ENCODE results near the gene TRAPPC11.

The TRAPPC11 gene

GRCh38 chr4:183638436-183638835 is 20.7 kb upstream of the TRAPPC11 start:
- no peak for DNase-seq

- no peak for DNase-seq
These were observed 19.8 kb upstream of the TRAPPC11 start for GRCh38 chr4:183639291-183639690.

- no peak for DNase-seq
These were observed 13.8 kb upstream of the TRAPPC11 start for GRCh38 chr4:183645326-183645725.

GRCh38 chr4:183657564-183657963 is 1.5 kb upstream of the TRAPPC11 start:
- no peak for DNase-seq

- DNase-seq = peak; percentile 10
These were observed 598 bp upstream of the TRAPPC11 start for GRCh38 chr4:183658362-183659028.

- DNase-seq = no peak
These were observed 764 bp downstream of the TRAPPC11 start for GRCh38 chr4:183659872-183660242.

GRCh38 chr4:183666088-183666487 is 7.0 kb downstream of the TRAPPC11 start:
- DNase-seq = no peak

GRCh38 chr4:183670251-183670650 is 11.2 kb downstream of the TRAPPC11 start:
- DNase-seq = no peak

GRCh38 chr4:183670960-183671555 is 12.0 kb downstream of the TRAPPC11 start:
- DNase-seq = no peak

- DNase-seq = no peak
These were observed 15.1 kb downstream of the TRAPPC11 start for GRCh38 chr4:183674153-183674552.

GRCh38 chr4:183675625-183676024 is 16.5 kb downstream of the TRAPPC11 start:
- no peak for DNase-seq

- no peak for DNase-seq
These were observed 22.0 kb downstream of the TRAPPC11 start for GRCh38 chr4:183681119-183681518.

GRCh38 chr4:183686461-183686860 is 27.4 kb downstream of the TRAPPC11 start:
- no peak for DNase-seq

GRCh38 chr4:183688216-183688615 is 29.1 kb downstream of the TRAPPC11 start:
- no peak for DNase-seq

- DNase-seq = no peak
These were observed 31.9 kb downstream of the TRAPPC11 start for GRCh38 chr4:183691006-183691405.

- no peak for DNase-seq
These were observed 32.8 kb downstream of the TRAPPC11 start for GRCh38 chr4:183691897-183692296.

- DNase-seq = no peak
These were observed 39.8 kb downstream of the TRAPPC11 start for GRCh38 chr4:183698909-183699308.

GRCh38 chr4:183700407-183700806 is 41.3 kb downstream of the TRAPPC11 start:
- DNase-seq = no peak

- DNase-seq = no peak
These were observed 43.4 kb downstream of the TRAPPC11 start for GRCh38 chr4:183702492-183702891.

GRCh38 chr4:183714626-183715025 is 55.5 kb downstream of the TRAPPC11 start:
- DNase-seq = no peak

- no peak for DNase-seq
These were observed 57.2 kb downstream of the TRAPPC11 start for GRCh38 chr4:183716302-183716701.

GRCh38 chr4:183718876-183719275 is 59.8 kb downstream of the TRAPPC11 start:
- no peak for DNase-seq

GRCh38 chr4:183721207-183722081 is 62.4 kb downstream of the TRAPPC11 start:
- no peak for DNase-seq

Data from effector CD4-positive, alpha-beta T cell (primary cell).